Erythroblast (primary cell): ENCODE results near the gene ZFHX3.

Experiments used
- GATA1 ChIP-seq: IDR thresholded peaks from 2 replicates; pipeline ENCODE4 v1.6.1; 2011; ENCODE audit warnings: low read depth, mild to moderate bottlenecking, control low read depth, low read length, moderate library complexity
- POLR2A ChIP-seq: IDR thresholded peaks from 2 replicates; pipeline ENCODE4 v1.6.1; 2011; ENCODE audit warnings: mild to moderate bottlenecking, low read length

DNA sequence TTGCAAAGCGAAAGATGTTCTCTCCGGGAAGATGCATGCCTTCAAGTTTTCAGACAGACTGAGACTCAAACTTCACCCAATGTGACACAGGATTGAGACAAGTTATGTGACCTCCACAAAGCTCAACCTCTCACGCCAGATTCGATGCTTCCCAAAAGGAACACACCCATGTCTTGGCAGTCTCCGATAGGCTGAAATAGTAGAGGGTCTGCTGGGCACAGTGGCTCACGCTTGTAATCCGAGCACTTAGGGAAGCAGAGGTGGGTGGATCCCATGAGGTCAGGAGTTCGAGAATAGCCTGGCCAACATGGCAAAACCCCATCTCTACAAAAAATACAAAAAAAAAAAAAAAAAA, 22.1 kb downstream of the ZFHX3 start:
- TF ChIP-seq POLR2A, result no peak
- no peak for TF ChIP-seq GATA1
